B cell (primary cell): ENCODE measurements around the gene CATSPERB. TPM values are rescaled to one million over a fixed set of nuclear protein-coding genes. Genes with fewer than 3 reads are reported as not detected.
"Not testable (repeated sequence)": the region's sequence is repeated elsewhere in the genome, so short reads cannot be mapped to it uniquely, and the experiment has no call there.

Experiments
- ATAC-seq: fragments of 200-7000 bp; cut with Tn5 transposase; one replicate; pipeline ENCODE4 v1.10.0; 2021; ENCODE audit warnings: low read depth, mild to moderate bottlenecking, moderate number of reproducible peaks, moderate library complexity
- CTCF ChIA-PET: fragments of 350-600 bp; sonication (Branson Sonifier 250); formaldehyde crosslinking; loops from one replicate; lab custom pipeline; 2021; ENCODE audit warnings: antibody characterized with exemption, inconsistent platforms; lab: Charles Lee
- POLR2A ChIA-PET: fragments of 350-600 bp; sonication (Branson Sonifier 250); formaldehyde crosslinking; loops from one replicate; lab custom pipeline; 2021; ENCODE audit warnings: antibody characterized with exemption; lab: Charles Lee
- DNase-seq: peaks from one replicate; pipeline ENCODE4 v3.0.0; 2013
- H2AFZ ChIP-seq: 2 replicates; pipeline ENCODE4 v1.6.1; 2012; ENCODE audit warnings: mild to moderate bottlenecking, low read depth, low read length; ENCODE audit not compliant: insufficient read depth, poor library complexity, severe bottlenecking
- H3K27ac ChIP-seq, 2 donors: 1 replicate in 1 of 2; 2 replicates in 1 of 2; pipeline ENCODE4 v1.5.1; 2012 to 2013; ENCODE audit warnings: low read length in 2 of 2, mild to moderate bottlenecking in 2 of 2, moderate library complexity in 1 of 2
- H3K27me3 ChIP-seq, 4 experiments: fragments of 200-600 bp in 1 of 4; sonication (generic) in 1 of 4; replicated peaks in 1 of 4; 1 replicate in 2 of 4; 2 replicates in 2 of 4; pipeline versions ENCODE4 v1.6.1 to v1.7.0; 2013 to 2016; ENCODE audit warnings: low read length in 3 of 4, mild to moderate bottlenecking in 2 of 4, mixed read lengths in 1 of 4, moderate library complexity in 1 of 4; ENCODE audit not compliant: insufficient read depth in 4 of 4, control insufficient read depth in 3 of 4; ENCODE audit errors: control extremely low read depth in 1 of 4
- H3K36me3 ChIP-seq, 2 experiments: replicated peaks in 1 of 2; 1 replicate in 1 of 2; 2 replicates in 1 of 2; pipeline versions ENCODE4 v1.6.1 to v1.7.1; 2013; ENCODE audit warnings: low read length in 1 of 2; ENCODE audit not compliant: insufficient read depth in 2 of 2, control insufficient read depth in 1 of 2; ENCODE audit errors: control extremely low read depth in 1 of 2, extremely low read depth in 1 of 2
- H3K4me1 ChIP-seq, 2 donors: fragments of 200-600 bp in 1 of 2; sonication (generic) in 1 of 2; 1 replicate in 1 of 2; 2 replicates in 1 of 2; pipeline versions ENCODE4 v1.5.1 to v1.6.1; 2013 to 2017; ENCODE audit warnings: low read length in 2 of 2; ENCODE audit not compliant: control insufficient read depth in 2 of 2, insufficient read depth in 2 of 2
- H3K4me2 ChIP-seq: replicated peaks from 2 replicates; pipeline ENCODE3; 2012; ENCODE audit warnings: mild to moderate bottlenecking, low read depth, low read length; ENCODE audit not compliant: poor library complexity, severe bottlenecking
- H3K4me3 ChIP-seq, 5 experiments: fragments of 200-600 bp in 1 of 5; sonication (generic) in 1 of 5; 1 replicate in 3 of 5; 2 replicates in 2 of 5; pipeline versions ENCODE4 v1.5.1 to v1.7.0; 2011 to 2016; ENCODE audit warnings: low read length in 4 of 5, mild to moderate bottlenecking in 4 of 5, low read depth in 2 of 5, control low read depth in 1 of 5, moderate library complexity in 1 of 5; ENCODE audit not compliant: insufficient read depth in 1 of 5; ENCODE audit errors: control extremely low read depth in 1 of 5, extremely low read depth in 1 of 5
- H3K79me2 ChIP-seq: fragments of 200-600 bp; sonication (generic); one replicate; pipeline ENCODE4 v1.6.0; 2016; ENCODE audit warnings: low read length; ENCODE audit not compliant: control insufficient read depth, insufficient read depth
- H3K9ac ChIP-seq: fragments of 200-600 bp; sonication (generic); 2 replicates; pipeline ENCODE4 v1.6.1; 2017; ENCODE audit warnings: mild to moderate bottlenecking, low read length, moderate library complexity
- H3K9me3 ChIP-seq, 3 donors: one replicate each; pipeline versions ENCODE4 v1.6.1 to v1.7.1; 2013; ENCODE audit warnings: low read length in 2 of 3; ENCODE audit not compliant: control insufficient read depth in 2 of 3, insufficient read depth in 1 of 3; ENCODE audit errors: control extremely low read depth in 1 of 3
- H4K20me1 ChIP-seq: 2 replicates; pipeline ENCODE4 v1.6.0; 2012; ENCODE audit warnings: mild to moderate bottlenecking, low read length; ENCODE audit not compliant: insufficient read depth, control insufficient read depth, poor library complexity, severe bottlenecking
- H3K27ac Mint-ChIP-seq: one replicate; pipeline ENCODE4 v1.8.0; 2021; ENCODE audit warnings: mixed read lengths
- H3K27me3 Mint-ChIP-seq: one replicate; pipeline ENCODE4 v1.8.0; 2021; ENCODE audit warnings: mixed read lengths
- H3K4me1 Mint-ChIP-seq: one replicate; pipeline ENCODE4 v1.8.0; 2021; ENCODE audit warnings: mixed read lengths
- H3K4me3 Mint-ChIP-seq: one replicate; pipeline ENCODE4 v1.8.0; 2021; ENCODE audit warnings: mixed read lengths
- H3K9me3 Mint-ChIP-seq: one replicate; pipeline ENCODE4 v1.8.0; 2022; ENCODE audit warnings: mixed read lengths; ENCODE audit not compliant: insufficient read depth
- EZH2 ChIP-seq: IDR thresholded peaks from 2 replicates; pipeline ENCODE4 v1.6.1; 2012; ENCODE audit warnings: borderline replicate concordance, low read depth, mild to moderate bottlenecking, moderate library complexity, low read length; ENCODE audit not compliant: insufficient read depth, poor library complexity, severe bottlenecking
- WGBS: methylation state at CpG from one replicate; pipeline ENCODE4 v1.1.5; 2013; ENCODE audit warnings: missing lambda C conversion rate; ENCODE audit not compliant: insufficient coverage; 5-methylcytosine and 5-hydroxymethylcytosine counted together
- intact Hi-C: fragments of 100-400 bp; cut with micrococcal nuclease; formaldehyde crosslinking; loops from one replicate; pipeline ENCODE4 v1.10.0; 2022
- polyA plus RNA-seq: library from polyadenylated mRNA; depleted of rRNA; stranded (reverse); fragments of >200 nt; gene quantifications from 2 replicates; pipeline ENCODE4 v1.2.3, GENCODE V29; 2012
- total RNA-seq, 2 donors: library from RNA; stranded (reverse); fragments of 120-200 nt in 1 of 2; gene quantifications; 1 replicate in 1 of 2; 2 replicates in 1 of 2; pipeline versions ENCODE4 v1.2.3 to v1.2.4, GENCODE V29; 2013 to 2022
- TF ChIP-seq, protein P1 (sequence below): fragments of 200-600 bp; IDR thresholded peaks from one replicate; pipeline ENCODE4 v1.8.0; 2022; ENCODE audit warnings: antibody characterized with exemption, mild to moderate bottlenecking

The CATSPERB gene
- total and polyA plus RNA-seq, 2 donors (not counting 1 experiment from before 2014, with no cell fraction given): 0.12 to 0.18 TPM

DNA sequence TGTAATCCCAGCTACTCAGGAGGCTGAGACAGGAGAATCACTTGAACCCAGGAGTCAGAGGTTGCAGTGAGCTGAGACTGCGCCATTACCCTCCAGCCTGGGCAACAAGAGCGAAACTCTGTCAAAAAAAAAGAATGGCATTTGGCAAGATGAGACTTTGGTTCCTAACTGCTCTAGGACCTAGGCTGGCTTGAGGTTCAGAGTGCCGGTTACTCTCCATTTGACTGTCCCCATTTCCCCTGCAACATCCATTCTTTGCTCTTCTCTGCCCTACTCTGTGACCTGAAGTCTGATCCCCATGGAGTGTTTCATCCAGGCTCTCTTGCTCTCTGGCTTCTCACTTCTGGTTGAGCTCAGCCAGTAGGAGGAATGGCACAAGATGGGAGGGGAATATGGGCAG lies 195.6 kb downstream of the CATSPERB start:
- peaks cover 29% of the 10 kb centered on the region for H3K27me3 Mint-ChIP-seq
- WGBS: 93% methylated on average over 3 of the region's 3 CpGs
- CTCF ChIA-PET: no interaction called here

DNA sequence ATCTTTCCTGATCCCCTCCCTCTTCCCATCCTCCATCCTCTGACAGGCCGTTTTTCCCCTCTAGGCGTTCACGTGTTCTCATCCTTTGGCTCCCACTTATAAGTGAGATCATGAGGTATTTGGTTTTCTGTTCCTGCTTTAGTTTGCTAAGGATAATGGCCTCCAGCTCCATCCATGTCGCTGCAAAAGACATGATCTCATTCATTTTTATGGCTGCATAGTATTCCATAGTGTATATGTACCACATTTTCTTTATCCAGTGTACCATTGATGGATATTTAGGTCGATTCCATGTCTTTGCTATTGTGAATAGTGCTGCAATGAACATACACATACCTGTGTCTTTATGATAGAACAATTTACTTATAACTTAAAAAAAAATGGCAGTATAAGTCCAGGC lies 197.8 kb downstream of the CATSPERB start:
- H3K79me2 ChIP-seq, H3K9me3 Mint-ChIP-seq, ATAC-seq, H3K4me2 ChIP-seq, H3K36me3 ChIP-seq, H3K4me3 Mint-ChIP-seq, H3K9me3 ChIP-seq, H3K4me1 ChIP-seq, POLR2A ChIA-PET, H3K4me3 ChIP-seq, H3K27me3 ChIP-seq, H3K27ac Mint-ChIP-seq, H3K9ac ChIP-seq, H3K27ac ChIP-seq, intact Hi-C loops, CTCF ChIA-PET, H3K4me1 Mint-ChIP-seq, H4K20me1 ChIP-seq, H2AFZ ChIP-seq, DNase-seq: not testable (repeated sequence)
- peaks cover 29% of the 10 kb centered on the region for H3K27me3 Mint-ChIP-seq
- WGBS: no CpG with 5 or more reads among the region's 5 CpGs

More for the DNA sequence above, 195.6 kb downstream of the CATSPERB start:
- TF ChIP-seq, protein P1, sequence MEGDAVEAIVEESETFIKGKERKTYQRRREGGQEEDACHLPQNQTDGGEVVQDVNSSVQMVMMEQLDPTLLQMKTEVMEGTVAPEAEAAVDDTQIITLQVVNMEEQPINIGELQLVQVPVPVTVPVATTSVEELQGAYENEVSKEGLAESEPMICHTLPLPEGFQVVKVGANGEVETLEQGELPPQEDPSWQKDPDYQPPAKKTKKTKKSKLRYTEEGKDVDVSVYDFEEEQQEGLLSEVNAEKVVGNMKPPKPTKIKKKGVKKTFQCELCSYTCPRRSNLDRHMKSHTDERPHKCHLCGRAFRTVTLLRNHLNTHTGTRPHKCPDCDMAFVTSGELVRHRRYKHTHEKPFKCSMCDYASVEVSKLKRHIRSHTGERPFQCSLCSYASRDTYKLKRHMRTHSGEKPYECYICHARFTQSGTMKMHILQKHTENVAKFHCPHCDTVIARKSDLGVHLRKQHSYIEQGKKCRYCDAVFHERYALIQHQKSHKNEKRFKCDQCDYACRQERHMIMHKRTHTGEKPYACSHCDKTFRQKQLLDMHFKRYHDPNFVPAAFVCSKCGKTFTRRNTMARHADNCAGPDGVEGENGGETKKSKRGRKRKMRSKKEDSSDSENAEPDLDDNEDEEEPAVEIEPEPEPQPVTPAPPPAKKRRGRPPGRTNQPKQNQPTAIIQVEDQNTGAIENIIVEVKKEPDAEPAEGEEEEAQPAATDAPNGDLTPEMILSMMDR: no peak
- no peak for TF ChIP-seq EZH2
- no peaks in the 10 kb centered on the region for H3K4me1 Mint-ChIP-seq
- Histone ChIP-seq H3K79me2 (no peaks in the 10 kb centered on the region), H3K4me1 (no peaks in the 10 kb centered on the region), H3K27me3 (no peaks in the 10 kb centered on the region), H3K4me2 (no peak overlapping the region), H3K27ac (no peak overlapping the region), H3K4me3 (no peak overlapping the region), H4K20me1 (no peaks in the 10 kb centered on the region), H3K9me3 (peaks cover 0 to 10% (median 3%) of the 10 kb centered on the region in 3 donors), H2AFZ (no peak overlapping the region), H3K9ac (no peak overlapping the region), H3K36me3 (no peaks in the 10 kb centered on the region)
- POLR2A ChIA-PET: no interaction called here
- intact Hi-C loops: no loop called here
- H3K9me3 Mint-ChIP-seq: peaks cover 5% of the 10 kb centered on the region
- H3K4me3 Mint-ChIP-seq: no peak overlapping the region
- ATAC-seq (no peak), DNase-seq (no peak)
- H3K27ac Mint-ChIP-seq: no peak overlapping the region
